GM12891 (cell line): ENCODE results near the gene SND1.

Source experiments
- PAX5 ChIP-seq: IDR thresholded peaks from 2 replicates; pipeline ENCODE4 v1.6.1; 2011; ENCODE audit warnings: low read length, moderate library complexity, mild to moderate bottlenecking; ENCODE audit not compliant: insufficient read depth, severe bottlenecking
- POLR2A ChIP-seq: IDR thresholded peaks from 2 replicates; pipeline ENCODE4 v1.6.1; 2011; ENCODE audit warnings: low read depth, low read length, control low read depth
- POLR2AphosphoS5 ChIP-seq: IDR thresholded peaks from 2 replicates; pipeline ENCODE4 v1.6.1; 2011; ENCODE audit warnings: low read depth, low read length, control low read depth
- POU2F2 ChIP-seq: IDR thresholded peaks from 2 replicates; pipeline ENCODE4 v1.6.1; 2011; ENCODE audit warnings: low read depth, mild to moderate bottlenecking, control low read depth, low read length, moderate library complexity
- SPI1 ChIP-seq: IDR thresholded peaks from 2 replicates; pipeline ENCODE4 v1.6.1; 2011; ENCODE audit warnings: low read depth, low read length, control low read depth
- TAF1 ChIP-seq: IDR thresholded peaks from 2 replicates; pipeline ENCODE4 v1.6.1; 2011; ENCODE audit warnings: low read depth, low read length, control low read depth

DNA sequence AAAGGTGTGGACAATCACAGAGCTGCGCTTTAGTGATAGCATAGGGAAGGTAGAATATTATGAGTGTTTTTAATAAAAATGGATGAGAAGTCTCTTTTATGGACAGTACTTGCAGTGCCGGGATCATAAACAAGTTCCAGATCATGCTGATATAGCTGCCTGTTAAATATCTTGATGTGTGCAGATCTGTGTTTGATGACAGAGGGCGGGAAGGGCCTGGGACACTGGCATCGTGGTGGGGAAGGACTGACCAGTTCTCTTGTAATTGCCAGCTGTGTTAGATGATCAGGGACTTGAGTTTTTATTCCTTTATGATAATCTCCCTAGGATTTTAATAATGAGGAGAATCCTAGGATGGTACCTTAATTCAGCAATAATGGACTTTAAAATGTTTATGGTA, 14.6 kb downstream of the SND1 start:
- no peak for TF ChIP-seq POLR2AphosphoS5
- no peak for TF ChIP-seq POLR2A
- no peak for TF ChIP-seq PAX5
- TF ChIP-seq TAF1: no peak
- TF ChIP-seq SPI1: no peak
- TF ChIP-seq POU2F2: no peak
